HCT116 (cell line): ENCODE measurements around the gene EPHA2. TPM values are rescaled to one million over a fixed set of nuclear protein-coding genes. Genes with fewer than 3 reads are reported as not detected.

Source experiments
- ATAC-seq: fragments of 200-7000 bp; cut with Tn5 transposase; 2 replicates; pipeline ENCODE4 v1.9.1; 2020; ENCODE audit warnings: mild to moderate bottlenecking, moderate library complexity
- BruUV-seq: library from RNA; stranded (reverse); fragments of 400-500 nt; replicated peaks from 2 replicates; lab custom pipeline; 2021; lab: Mats Ljungman, UMichigan
- CTCF ChIA-PET: fragments of 300-600 bp; sonication (Branson Sonifier 250); formaldehyde crosslinking; loops from one replicate; lab custom pipeline; 2021; ENCODE audit warnings: antibody characterized with exemption; lab: Charles Lee
- POLR2A ChIA-PET: fragments of 300-600, 350-600 bp; sonication (Branson Sonifier 250); formaldehyde crosslinking; loops from one replicate; lab custom pipeline; 2021; ENCODE audit warnings: antibody characterized with exemption; lab: Charles Lee
- RAD21 ChIA-PET, 2 experiments: fragments of 300-600 bp; sonication (Branson Sonifier 250); formaldehyde crosslinking; loops; one replicate each; lab custom pipeline; 2023; ENCODE audit warnings: low total read pairs in 2 of 2; ENCODE audit not compliant: uncharacterized antibody in 2 of 2, unreplicated experiment in 2 of 2, low non-redundant PET in 1 of 2; lab: Charles Lee
- DNase-seq: peaks from one replicate; pipeline ENCODE4 v3.0.0-alpha.2; 2010; ENCODE audit warnings: low read depth, low spot score
- H2AFZ ChIP-seq: fragments of 200-600 bp; shearing (Covaris generic), sonication (generic); 2 replicates; pipeline ENCODE4 v1.6.1; 2017; ENCODE audit warnings: low read depth, mixed run types, mixed read lengths, antibody characterized with exemption, low read length; ENCODE audit not compliant: poor library complexity, severe bottlenecking
- H3K27ac ChIP-seq: 2 replicates; pipeline ENCODE4 v1.5.1; 2012; ENCODE audit warnings: low read depth, low read length
- H3K27me3 ChIP-seq: fragments of 200-600 bp; sonication (generic); 2 replicates; pipeline ENCODE4 v1.6.1; 2016; ENCODE audit warnings: mixed run types, low read length, mixed read lengths; ENCODE audit not compliant: insufficient read depth
- H3K36me3 ChIP-seq, 2 experiments: fragments of 200-500 bp in 1 of 2; fragments of 200-600 bp in 1 of 2; sonication (Bioruptor generic) in 1 of 2; sonication (generic) in 1 of 2; 2 replicates each; pipeline versions ENCODE4 v1.5.1 to v1.6.1; 2014 to 2016; ENCODE audit warnings: low read length in 2 of 2, inconsistent platforms in 1 of 2, mixed read lengths in 1 of 2, mixed run types in 1 of 2; ENCODE audit not compliant: insufficient read depth in 2 of 2, control insufficient read depth in 1 of 2
- H3K4me1 ChIP-seq, 2 experiments: fragments of 200-600 bp in 1 of 2; sonication (generic) in 1 of 2; 2 replicates each; pipeline versions ENCODE4 v1.5.1 to v1.6.1; 2012 to 2017; ENCODE audit warnings: low read length in 2 of 2, inconsistent platforms in 1 of 2, mild to moderate bottlenecking in 1 of 2, mixed read lengths in 1 of 2, mixed run types in 1 of 2, moderate library complexity in 1 of 2; ENCODE audit not compliant: insufficient read depth in 2 of 2, control insufficient read depth in 1 of 2
- H3K4me2 ChIP-seq: fragments of 200-600 bp; sonication (generic); 2 replicates; pipeline ENCODE4 v1.6.1; 2017; ENCODE audit warnings: mixed run types, low read length, mixed read lengths
- H3K4me3 ChIP-seq, 2 experiments: fragments of 200-600 bp in 1 of 2; sonication (generic) in 1 of 2; replicated peaks in 1 of 2; 2 replicates each; pipeline ENCODE4 v1.5.1; 2011 to 2016; ENCODE audit warnings: low read length in 2 of 2, control low read depth in 1 of 2, low read depth in 1 of 2, mild to moderate bottlenecking in 1 of 2, mixed read lengths in 1 of 2, mixed run types in 1 of 2
- H3K79me2 ChIP-seq: fragments of 200-600 bp; sonication (generic); 2 replicates; pipeline ENCODE4 v1.6.1; 2017; ENCODE audit warnings: mild to moderate bottlenecking, mixed run types, low read length, moderate library complexity, mixed read lengths; ENCODE audit not compliant: insufficient read depth
- H3K9ac ChIP-seq: fragments of 200-600 bp; sonication (generic); 2 replicates; pipeline ENCODE4 v1.6.1; 2016; ENCODE audit warnings: low read length, mixed read lengths
- H3K9me2 ChIP-seq: fragments of 200-600 bp; sonication (generic), shearing (Covaris generic); 2 replicates; pipeline ENCODE4 v1.6.1; 2017; ENCODE audit warnings: mixed run types, mild to moderate bottlenecking, moderate library complexity; ENCODE audit not compliant: insufficient read depth
- H3K9me3 ChIP-seq, 2 experiments: fragments of 200-500 bp in 1 of 2; fragments of 200-600 bp in 1 of 2; sonication (Bioruptor generic) in 1 of 2; sonication (generic) in 1 of 2; 2 replicates each; pipeline ENCODE4 v1.6.1; 2014 to 2017; ENCODE audit warnings: low read length in 2 of 2, mixed read lengths in 2 of 2, inconsistent platforms in 1 of 2, low read depth in 1 of 2, mild to moderate bottlenecking in 1 of 2, mixed run types in 1 of 2, moderate library complexity in 1 of 2; ENCODE audit not compliant: control insufficient read depth in 1 of 2, insufficient read depth in 1 of 2
- H4K20me1 ChIP-seq: fragments of 200-600 bp; sonication (generic), shearing (Covaris generic); 2 replicates; pipeline ENCODE4 v1.6.1; 2017; ENCODE audit warnings: mixed run types, mild to moderate bottlenecking, moderate library complexity; ENCODE audit not compliant: insufficient read depth
- EGR1 ChIP-seq: IDR thresholded peaks from 2 replicates; pipeline ENCODE4 v1.6.1; 2012; ENCODE audit warnings: low read depth
- FOSL1 ChIP-seq: IDR thresholded peaks from 2 replicates; pipeline ENCODE4 v1.6.1; 2012; ENCODE audit warnings: low read depth
- JUND ChIP-seq: IDR thresholded peaks from 2 replicates; pipeline ENCODE4 v1.6.1; 2012
- POLR2A ChIP-seq: IDR thresholded peaks from 2 replicates; pipeline ENCODE4 v1.7.0; 2011; ENCODE audit warnings: borderline replicate concordance; ENCODE audit not compliant: insufficient read depth, insufficient read length; ENCODE audit errors: extremely low read depth
- REST ChIP-seq: IDR thresholded peaks from 2 replicates; pipeline ENCODE4 v1.6.1; 2012; ENCODE audit warnings: low read depth
- SIN3A ChIP-seq: IDR thresholded peaks from 2 replicates; pipeline ENCODE4 v1.6.1; 2012; ENCODE audit warnings: low read depth
- SRF ChIP-seq: IDR thresholded peaks from 2 replicates; pipeline ENCODE4 v1.6.1; 2012; ENCODE audit warnings: low read depth
- TCF7L2 ChIP-seq: IDR thresholded peaks from 2 replicates; pipeline ENCODE4 v1.7.0; 2011; ENCODE audit warnings: borderline replicate concordance, inconsistent platforms; ENCODE audit not compliant: insufficient read depth, insufficient read length; ENCODE audit errors: extremely low read depth
- intact Hi-C: fragments of 100-400 bp; cut with micrococcal nuclease; formaldehyde crosslinking; loops from 2 replicates; pipeline ENCODE4 v1.10.0; 2022
- total RNA-seq: library from RNA; stranded (reverse); gene quantifications from one replicate; pipeline ENCODE4 v1.2.1, GENCODE V29; 2021; ENCODE audit not compliant: unreplicated experiment

EPHA2 gene
- total RNA-seq, 1 experiment from 2014 or later: 164 TPM

- TF ChIP-seq POLR2A: no peak
- TF ChIP-seq SIN3A: no peak
- no peak for TF ChIP-seq SRF
Observed at GRCh38 chr1:16130827-16131226, 25.0 kb downstream of the EPHA2 start (continued).

DNA sequence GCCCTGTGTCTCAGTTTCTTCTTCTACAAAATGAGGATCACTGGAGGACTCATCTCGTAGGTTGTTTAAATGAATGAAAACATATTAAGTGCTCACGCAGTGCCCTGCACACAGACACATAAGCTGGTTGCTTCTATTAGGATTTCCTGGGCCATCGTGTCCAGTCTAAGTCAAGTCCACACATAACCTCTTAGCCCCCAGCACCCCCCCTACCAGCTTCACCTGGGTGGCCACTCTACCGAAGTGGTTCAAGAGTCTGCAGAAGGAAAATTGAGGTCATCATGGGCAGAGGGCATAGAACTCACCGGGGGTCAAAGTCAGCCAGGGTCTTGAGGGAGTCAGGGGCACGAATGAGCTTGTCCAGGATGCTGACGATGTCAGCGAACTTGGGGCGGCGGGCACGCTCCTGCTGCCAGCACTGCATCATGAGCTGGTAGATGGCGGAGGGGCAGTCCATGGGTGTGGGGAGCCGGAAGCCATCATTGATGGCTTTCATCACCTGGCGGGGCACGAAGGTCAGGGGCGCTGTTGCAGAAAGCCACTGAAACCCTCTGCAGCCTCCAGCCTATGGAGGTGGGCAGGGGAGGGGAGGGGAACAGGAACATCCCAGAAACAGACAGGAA is 25.8 kb downstream of the EPHA2 start:
- peaks cover 78% of the 10 kb centered on the region for H3K79me2 ChIP-seq
- RAD21 ChIA-PET: no interaction called here
- H4K20me1 ChIP-seq: peaks cover 7% of the 10 kb centered on the region; the same call in 1 of the 2 replicates

More for the DNA sequence above, 25.8 kb downstream of the EPHA2 start:
- no peak for DNase-seq
- Histone ChIP-seq H3K4me1 (no peaks in the 10 kb centered on the region), H3K36me3 (peaks cover 82 to 93% of the 10 kb centered on the region in 2 experiments), H2AFZ (no peak overlapping the region), H3K27ac (0 out of 2 replicates have a peak overlapping the region, but pooled peaks have one; percentile 22), H3K9ac (no peak overlapping the region), H3K4me3 (no peak overlapping the region), H3K27me3 (no peaks in the 10 kb centered on the region), H3K9me2 (no peaks in the 10 kb centered on the region), H3K9me3 (no peaks in the 10 kb centered on the region), H3K4me2 (no peak overlapping the region)
- no peak for TF ChIP-seq FOSL1
- TF ChIP-seq JUND: no peak
- no peak for TF ChIP-seq REST
- TF ChIP-seq TCF7L2: no peak
- no peak for TF ChIP-seq EGR1
- no TSS peak for BruUV-seq
- ChIA-PET POLR2A (no interaction called here), CTCF (no interaction called here)
- intact Hi-C loops: no loop called here
- ATAC-seq: no peak
